Umbilical cord (tissue), 1 donor: Measurements from ENCODE around the gene VN1R2. TPM values are rescaled to one million over a fixed set of nuclear protein-coding genes. Genes with fewer than 3 reads are reported as not detected.

Experiments
- total RNA-seq: library from RNA; depleted of rRNA; stranded (reverse); fragments of >200 nt; gene quantifications from one replicate; pipeline ENCODE4 v1.2.3, GENCODE V29; 2014; ENCODE audit warnings: low replicate concordance; ENCODE audit not compliant: insufficient read depth

Gene VN1R2
- total RNA-seq, 1 donor from 2014 or later = 1.9 TPM

Other genes starting within 250 kb of the VN1R2 start
- gene ERVV-1, start 244.4 kb upstream of the VN1R2 start, total RNA-seq = 2.4 TPM
- 2.9 TPM for gene ERVV-2, start 213.6 kb upstream of the VN1R2 start, total RNA-seq
- 39.0 TPM for gene ZNF160, start 154.9 kb upstream of the VN1R2 start, total RNA-seq
- gene ZNF415, start 125.4 kb upstream of the VN1R2 start, total RNA-seq = 14.9 TPM
- 8.2 TPM for gene ZNF347, start 99.2 kb upstream of the VN1R2 start, total RNA-seq
- gene ZNF665, start 64.9 kb upstream of the VN1R2 start, total RNA-seq = 9.9 TPM
- gene ZNF677, start 3.4 kb upstream of the VN1R2 start, total RNA-seq = 29.9 TPM
- gene VN1R4, start 9.4 kb downstream of the VN1R2 start, total RNA-seq = not detected
- 11.1 TPM for gene ZNF845, start 75.5 kb downstream of the VN1R2 start, total RNA-seq
- 24.3 TPM for gene ZNF525, start 107.4 kb downstream of the VN1R2 start, total RNA-seq
- 14.4 TPM for gene ZNF765, start 136.9 kb downstream of the VN1R2 start, total RNA-seq
- gene ZNF761, start 173.7 kb downstream of the VN1R2 start, total RNA-seq = 21.4 TPM
- gene ZNF813, start 209.4 kb downstream of the VN1R2 start, total RNA-seq = 8.7 TPM